H9 (cell line): Measurements from ENCODE around the gene PLA2G2C. TPM values are rescaled to one million over a fixed set of nuclear protein-coding genes. Genes with fewer than 3 reads are reported as not detected.

Experiments
- DNase-seq: peaks from one replicate; pipeline ENCODE4 v3.0.0-alpha.2; 2017
- H2AFZ ChIP-seq: one replicate; pipeline ENCODE4 v1.6.1; 2013; ENCODE audit warnings: mild to moderate bottlenecking, low read length, control low read depth, moderate library complexity
- H2AK5ac ChIP-seq: 2 replicates; pipeline ENCODE4 v1.6.1; 2013; ENCODE audit warnings: low read length, control low read depth, mixed read lengths; ENCODE audit not compliant: insufficient read length
- H2BK120ac ChIP-seq: one replicate; pipeline ENCODE4 v1.6.1; 2013; ENCODE audit warnings: low read depth, mild to moderate bottlenecking, low read length, control low read depth, inconsistent platforms; ENCODE audit not compliant: poor library complexity, severe bottlenecking
- H2BK12ac ChIP-seq: 2 replicates; pipeline ENCODE4 v1.6.1; 2013; ENCODE audit warnings: low read length, control low read depth, mixed read lengths, low read depth; ENCODE audit not compliant: insufficient read length
- H2BK15ac ChIP-seq: 2 replicates; pipeline ENCODE4 v1.6.1; 2013; ENCODE audit warnings: low read depth, low read length, control low read depth
- H2BK20ac ChIP-seq: one replicate; pipeline ENCODE4 v1.6.1; 2013; ENCODE audit warnings: low read depth, mild to moderate bottlenecking, low read length, control low read depth, inconsistent platforms; ENCODE audit not compliant: poor library complexity, severe bottlenecking
- H2BK5ac ChIP-seq: 2 replicates; pipeline ENCODE4 v1.6.1; 2013; ENCODE audit warnings: low read length, control low read depth, mixed read lengths; ENCODE audit not compliant: insufficient read length
- H3K14ac ChIP-seq: 2 replicates; pipeline ENCODE4 v1.6.1; 2013; ENCODE audit warnings: low read length, control low read depth; ENCODE audit not compliant: insufficient read depth
- H3K18ac ChIP-seq: 2 replicates; pipeline ENCODE4 v1.6.1; 2013; ENCODE audit warnings: low read depth, mild to moderate bottlenecking, mixed read lengths, low read length, control low read depth; ENCODE audit not compliant: insufficient read length
- H3K23ac ChIP-seq: 2 replicates; pipeline ENCODE4 v1.6.1; 2013; ENCODE audit warnings: low read length, control low read depth, mixed read lengths, low read depth; ENCODE audit not compliant: insufficient read length
- H3K23me2 ChIP-seq: 2 replicates; pipeline ENCODE4 v1.6.1; 2013; ENCODE audit warnings: low read depth, mild to moderate bottlenecking, mixed read lengths, low read length, control low read depth; ENCODE audit not compliant: insufficient read length, poor library complexity, severe bottlenecking
- H3K27ac ChIP-seq: 2 replicates; pipeline ENCODE4 v1.5.1; 2013; ENCODE audit warnings: low read length, control low read depth, mixed read lengths, low read depth; ENCODE audit not compliant: insufficient read length
- H3K27me3 ChIP-seq: 2 replicates; pipeline ENCODE4 v1.6.1; 2013; ENCODE audit warnings: low read length, control low read depth, inconsistent platforms; ENCODE audit not compliant: insufficient read depth
- H3K4ac ChIP-seq: 2 replicates; pipeline ENCODE4 v1.6.1; 2013; ENCODE audit warnings: low read depth, mild to moderate bottlenecking, control low read depth, inconsistent platforms, low read length, moderate library complexity
- H3K4me1 ChIP-seq: 2 replicates; pipeline ENCODE4 v1.6.1; 2013; ENCODE audit warnings: low read length, control low read depth, inconsistent platforms; ENCODE audit not compliant: insufficient read depth
- H3K4me2 ChIP-seq: 2 replicates; pipeline ENCODE4 v1.6.1; 2013; ENCODE audit warnings: low read length, control low read depth, mixed read lengths; ENCODE audit not compliant: insufficient read length, insufficient read depth
- H3K56ac ChIP-seq: 2 replicates; pipeline ENCODE4 v1.6.1; 2013; ENCODE audit warnings: low read depth, mild to moderate bottlenecking, mixed read lengths, low read length, control low read depth; ENCODE audit not compliant: insufficient read length
- H3K79me1 ChIP-seq: 2 replicates; pipeline ENCODE4 v1.6.1; 2013; ENCODE audit warnings: low read depth, mild to moderate bottlenecking, moderate library complexity, low read length, control low read depth, inconsistent platforms; ENCODE audit not compliant: insufficient read depth, poor library complexity, severe bottlenecking
- H3K79me2 ChIP-seq: 2 replicates; pipeline ENCODE4 v1.6.1; 2013; ENCODE audit warnings: low read length, control low read depth, inconsistent platforms; ENCODE audit not compliant: insufficient read depth
- H3K9ac ChIP-seq: 2 replicates; pipeline ENCODE4 v1.6.1; 2013; ENCODE audit warnings: low read length, control low read depth, mixed read lengths; ENCODE audit not compliant: insufficient read length; ENCODE audit errors: extremely low read depth
- H3K9me3 ChIP-seq: one replicate; pipeline ENCODE4 v1.6.1; 2013; ENCODE audit warnings: low read depth, low read length, inconsistent platforms; ENCODE audit not compliant: control insufficient read depth
- H3T11ph ChIP-seq: one replicate; pipeline ENCODE4 v1.6.1; 2013; ENCODE audit warnings: mild to moderate bottlenecking, low read length, control low read depth, inconsistent platforms
- H4K20me1 ChIP-seq: one replicate; pipeline ENCODE4 v1.6.1; 2013; ENCODE audit not compliant: control insufficient read depth, insufficient read length, insufficient read depth
- H4K5ac ChIP-seq: 2 replicates; pipeline ENCODE4 v1.6.1; 2013; ENCODE audit warnings: low read depth, mild to moderate bottlenecking, mixed read lengths, low read length, control low read depth; ENCODE audit not compliant: insufficient read length
- H4K8ac ChIP-seq: replicated peaks from 2 replicates; pipeline ENCODE4 v1.6.1; 2013; ENCODE audit warnings: low read length, control low read depth, mixed read lengths, low read depth; ENCODE audit not compliant: insufficient read length
- H4K91ac ChIP-seq: 2 replicates; pipeline ENCODE4 v1.6.1; 2013; ENCODE audit warnings: low read depth, mild to moderate bottlenecking, moderate library complexity, mixed read lengths, low read length, control low read depth; ENCODE audit not compliant: insufficient read length
- H3K27ac Mint-ChIP-seq, 3 experiments: 2 replicates in 2 of 3; 3 replicates in 1 of 3; pipeline ENCODE4 v1.8.0; 2020 to 2021; ENCODE audit warnings: mixed read lengths in 3 of 3, mild to moderate bottlenecking in 1 of 3, moderate library complexity in 1 of 3
- H3K27me3 Mint-ChIP-seq: 2 replicates; pipeline ENCODE4 v1.8.0; 2021; ENCODE audit warnings: low read depth, mild to moderate bottlenecking, moderate library complexity, mixed read lengths
- H3K36me3 Mint-ChIP-seq, 3 experiments: 2 replicates in 2 of 3; 3 replicates in 1 of 3; pipeline ENCODE4 v1.8.0; 2020 to 2021; ENCODE audit warnings: low read depth in 3 of 3, mixed read lengths in 3 of 3; ENCODE audit not compliant: insufficient read depth in 1 of 3
- H3K4me1 Mint-ChIP-seq, 2 experiments: 2 replicates each; pipeline ENCODE4 v1.8.0; 2020; ENCODE audit warnings: mixed read lengths in 2 of 2
- H3K4me3 Mint-ChIP-seq, 2 experiments: 2 replicates in 1 of 2; 3 replicates in 1 of 2; pipeline ENCODE4 v1.8.0; 2020 to 2021; ENCODE audit warnings: mild to moderate bottlenecking in 2 of 2, mixed read lengths in 2 of 2, moderate library complexity in 1 of 2
- H3K9me3 Mint-ChIP-seq, 2 experiments: 2 replicates in 1 of 2; 3 replicates in 1 of 2; pipeline ENCODE4 v1.8.0; 2020; ENCODE audit warnings: mild to moderate bottlenecking in 2 of 2, mixed read lengths in 2 of 2, moderate library complexity in 1 of 2
- WGBS: extraction: QIAGEN DNeasy Blood & Tissue Kit; methylation state at CpG from one replicate; pipeline ENCODE4 v1.1.7; 2013; ENCODE audit warnings: missing lambda C conversion rate, low lambda C conversion rate, mixed read lengths; ENCODE audit not compliant: insufficient read length; ENCODE audit errors: extremely low coverage; 5-methylcytosine and 5-hydroxymethylcytosine counted together
- total RNA-seq: library from RNA; stranded (reverse); gene quantifications from 2 replicates; pipeline ENCODE4 v1.2.1, GENCODE V29; 2021
- TF ChIP-seq, protein P1 (sequence below): fragments of 200-600 bp; sonication (generic); conservative IDR thresholded peaks from 3 replicates; pipeline ENCODE4 v1.8.0; 2021; ENCODE audit warnings: antibody characterized with exemption, mild to moderate bottlenecking

Gene PLA2G2C
- total RNA-seq, 1 experiment from 2014 or later: not detected

DNA sequence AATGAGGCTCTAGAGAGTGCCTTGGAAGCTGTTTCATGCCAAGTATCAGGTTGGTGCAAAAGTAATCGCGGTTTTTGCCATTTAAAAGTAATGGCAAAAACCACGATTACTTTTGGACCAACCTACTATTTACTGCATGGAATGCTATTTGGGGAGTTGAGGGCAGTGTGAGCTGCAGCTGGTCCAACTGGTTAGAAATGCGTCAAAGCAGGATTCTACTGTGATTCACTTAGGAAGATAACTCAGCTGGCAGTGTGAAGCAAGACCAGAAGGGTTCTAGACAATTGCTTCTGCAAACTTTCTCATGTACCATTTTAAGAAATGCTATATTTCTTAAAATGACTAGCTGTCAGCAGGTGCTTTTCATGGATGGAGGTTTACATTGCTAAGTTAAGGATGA, 21.2 kb upstream of the PLA2G2C start:
- no peak overlapping the region for H2BK12ac ChIP-seq
- no peaks in the 10 kb centered on the region for H4K20me1 ChIP-seq
- TF ChIP-seq, protein P1, sequence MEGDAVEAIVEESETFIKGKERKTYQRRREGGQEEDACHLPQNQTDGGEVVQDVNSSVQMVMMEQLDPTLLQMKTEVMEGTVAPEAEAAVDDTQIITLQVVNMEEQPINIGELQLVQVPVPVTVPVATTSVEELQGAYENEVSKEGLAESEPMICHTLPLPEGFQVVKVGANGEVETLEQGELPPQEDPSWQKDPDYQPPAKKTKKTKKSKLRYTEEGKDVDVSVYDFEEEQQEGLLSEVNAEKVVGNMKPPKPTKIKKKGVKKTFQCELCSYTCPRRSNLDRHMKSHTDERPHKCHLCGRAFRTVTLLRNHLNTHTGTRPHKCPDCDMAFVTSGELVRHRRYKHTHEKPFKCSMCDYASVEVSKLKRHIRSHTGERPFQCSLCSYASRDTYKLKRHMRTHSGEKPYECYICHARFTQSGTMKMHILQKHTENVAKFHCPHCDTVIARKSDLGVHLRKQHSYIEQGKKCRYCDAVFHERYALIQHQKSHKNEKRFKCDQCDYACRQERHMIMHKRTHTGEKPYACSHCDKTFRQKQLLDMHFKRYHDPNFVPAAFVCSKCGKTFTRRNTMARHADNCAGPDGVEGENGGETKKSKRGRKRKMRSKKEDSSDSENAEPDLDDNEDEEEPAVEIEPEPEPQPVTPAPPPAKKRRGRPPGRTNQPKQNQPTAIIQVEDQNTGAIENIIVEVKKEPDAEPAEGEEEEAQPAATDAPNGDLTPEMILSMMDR: no peak
- no peak overlapping the region for H2AFZ ChIP-seq
- H2BK15ac ChIP-seq: no peak overlapping the region
- H4K8ac ChIP-seq: no peak overlapping the region
- WGBS: no CpG with 5 or more reads among the region's 4 CpGs
- H4K5ac ChIP-seq: no peak overlapping the region
- no peak overlapping the region for H3K56ac ChIP-seq
- H3K9me3 ChIP-seq: no peaks in the 10 kb centered on the region
- no peak overlapping the region for H3K18ac ChIP-seq
- no peak overlapping the region for H3K23ac ChIP-seq
- H3K27ac Mint-ChIP-seq: no peak overlapping the region
- no peaks in the 10 kb centered on the region for H3K79me1 ChIP-seq
- no peak for DNase-seq
- H3K4me1 ChIP-seq: no peaks in the 10 kb centered on the region
- H3K14ac ChIP-seq: no peak overlapping the region
- H3T11ph ChIP-seq: no peak overlapping the region
- no peak overlapping the region for H4K91ac ChIP-seq
- H3K9me3 Mint-ChIP-seq: no peaks in the 10 kb centered on the region
- H2BK120ac ChIP-seq: no peak overlapping the region
- H3K4me3 Mint-ChIP-seq: no peak overlapping the region
- peaks cover 2% of the 10 kb centered on the region in 2 experiments; a peak in 2 of 4 replicates for H3K4me1 Mint-ChIP-seq
- no peaks in the 10 kb centered on the region for H3K23me2 ChIP-seq
- H2BK5ac ChIP-seq: no peak overlapping the region
- H3K4me2 ChIP-seq: no peak overlapping the region
- H3K9ac ChIP-seq: no peak overlapping the region
- no peak overlapping the region for H2AK5ac ChIP-seq
- H2BK20ac ChIP-seq: no peak overlapping the region
- peaks cover 20% of the 10 kb centered on the region for H3K27me3 Mint-ChIP-seq
- no peaks in the 10 kb centered on the region for H3K79me2 ChIP-seq
- H3K27me3 ChIP-seq: no peaks in the 10 kb centered on the region
- H3K27ac ChIP-seq: no peak overlapping the region
- H3K4ac ChIP-seq: no peak overlapping the region
- H3K36me3 Mint-ChIP-seq: no peaks in the 10 kb centered on the region
